RCC 7860 (cell line): ENCODE measurements around the gene PRRC2A.

Experiments used
- DNase-seq: peaks from one replicate; pipeline ENCODE4 v3.0.0-alpha.2; 2015; ENCODE audit warnings: low spot score
- FAIRE-seq: peaks from 2 replicates; lab custom pipeline; 2012; peaks lifted over from hg19 to GRCh38; lab: Jason Lieb, UNC

Gene PRRC2A

GRCh38 chr6:31620586-31621319 is at the start of gene PRRC2A:
TSS of gene PRRC2A (plus strand) at chr6:31620715. CDS start at chr6:31622790, 2,075 bp downstream.
- DNase-seq: peak; percentile 42
- FAIRE-seq: no peak

- DNase-seq (no peak), FAIRE-seq (no peak)
Observed at GRCh38 chr6:31572041-31572911, 48.2 kb upstream of the PRRC2A start, which contains the start of gene LTA. TSS of gene LTA (plus strand) at chr6:31572289. CDS start at chr6:31572743, 454 bp downstream.

DNA sequence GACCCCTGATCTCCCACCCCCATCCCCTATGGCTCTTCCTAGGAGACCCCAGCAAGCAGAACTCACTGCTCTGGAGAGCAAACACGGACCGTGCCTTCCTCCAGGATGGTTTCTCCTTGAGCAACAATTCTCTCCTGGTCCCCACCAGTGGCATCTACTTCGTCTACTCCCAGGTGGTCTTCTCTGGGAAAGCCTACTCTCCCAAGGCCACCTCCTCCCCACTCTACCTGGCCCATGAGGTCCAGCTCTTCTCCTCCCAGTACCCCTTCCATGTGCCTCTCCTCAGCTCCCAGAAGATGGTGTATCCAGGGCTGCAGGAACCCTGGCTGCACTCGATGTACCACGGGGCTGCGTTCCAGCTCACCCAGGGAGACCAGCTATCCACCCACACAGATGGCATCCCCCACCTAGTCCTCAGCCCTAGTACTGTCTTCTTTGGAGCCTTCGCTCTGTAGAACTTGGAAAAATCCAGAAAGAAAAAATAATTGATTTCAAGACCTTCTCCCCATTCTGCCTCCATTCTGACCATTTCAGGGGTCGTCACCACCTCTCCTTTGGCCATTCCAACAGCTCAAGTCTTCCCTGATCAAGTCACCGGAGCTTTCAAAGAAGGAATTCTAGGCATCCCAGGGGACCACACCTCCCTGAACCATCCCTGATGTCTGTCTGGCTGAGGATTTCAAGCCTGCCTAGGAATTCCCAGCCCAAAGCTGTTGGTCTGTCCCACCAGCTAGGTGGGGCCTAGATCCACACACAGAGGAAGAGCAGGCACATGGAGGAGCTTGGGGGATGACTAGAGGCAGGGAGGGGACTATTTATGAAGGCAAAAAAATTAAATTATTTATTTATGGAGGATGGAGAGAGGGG is 47.0 kb upstream of the PRRC2A start:
- FAIRE-seq: no peak
- no peak for DNase-seq

DNA sequence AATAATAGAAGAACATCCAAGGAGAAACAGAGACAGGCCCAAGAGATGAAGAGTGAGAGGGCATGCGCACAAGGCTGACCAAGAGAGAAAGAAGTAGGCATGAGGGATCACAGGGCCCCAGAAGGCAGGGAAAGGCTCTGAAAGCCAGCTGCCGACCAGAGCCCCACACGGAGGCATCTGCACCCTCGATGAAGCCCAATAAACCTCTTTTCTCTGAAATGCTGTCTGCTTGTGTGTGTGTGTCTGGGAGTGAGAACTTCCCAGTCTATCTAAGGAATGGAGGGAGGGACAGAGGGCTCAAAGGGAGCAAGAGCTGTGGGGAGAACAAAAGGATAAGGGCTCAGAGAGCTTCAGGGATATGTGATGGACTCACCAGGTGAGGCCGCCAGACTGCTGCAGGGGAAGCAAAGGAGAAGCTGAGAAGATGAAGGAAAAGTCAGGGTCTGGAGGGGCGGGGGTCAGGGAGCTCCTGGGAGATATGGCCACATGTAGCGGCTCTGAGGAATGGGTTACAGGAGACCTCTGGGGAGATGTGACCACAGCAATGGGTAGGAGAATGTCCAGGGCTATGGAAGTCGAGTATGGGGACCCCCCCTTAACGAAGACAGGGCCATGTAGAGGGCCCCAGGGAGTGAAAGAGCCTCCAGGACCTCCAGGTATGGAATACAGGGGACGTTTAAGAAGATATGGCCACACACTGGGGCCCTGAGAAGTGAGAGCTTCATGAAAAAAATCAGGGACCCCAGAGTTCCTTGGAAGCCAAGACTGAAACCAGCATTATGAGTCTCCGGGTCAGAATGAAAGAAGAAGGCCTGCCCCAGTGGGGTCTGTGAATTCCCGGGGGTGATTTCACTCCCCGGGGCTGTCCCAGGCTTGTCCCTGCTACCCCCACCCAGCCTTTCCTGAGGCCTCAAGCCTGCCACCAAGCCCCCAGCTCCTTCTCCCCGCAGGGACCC is 46.1 kb upstream of the PRRC2A start:
- FAIRE-seq (no peak), DNase-seq (no peak)

GRCh38 chr6:31575335-31575901 is 45.1 kb upstream of the PRRC2A start, which contains the start of gene TNF:
TSS of gene TNF (plus strand) at chr6:31575565. CDS start at chr6:31575742, 177 bp downstream.
- no peak for FAIRE-seq
- DNase-seq: peak; percentile 37

DNA sequence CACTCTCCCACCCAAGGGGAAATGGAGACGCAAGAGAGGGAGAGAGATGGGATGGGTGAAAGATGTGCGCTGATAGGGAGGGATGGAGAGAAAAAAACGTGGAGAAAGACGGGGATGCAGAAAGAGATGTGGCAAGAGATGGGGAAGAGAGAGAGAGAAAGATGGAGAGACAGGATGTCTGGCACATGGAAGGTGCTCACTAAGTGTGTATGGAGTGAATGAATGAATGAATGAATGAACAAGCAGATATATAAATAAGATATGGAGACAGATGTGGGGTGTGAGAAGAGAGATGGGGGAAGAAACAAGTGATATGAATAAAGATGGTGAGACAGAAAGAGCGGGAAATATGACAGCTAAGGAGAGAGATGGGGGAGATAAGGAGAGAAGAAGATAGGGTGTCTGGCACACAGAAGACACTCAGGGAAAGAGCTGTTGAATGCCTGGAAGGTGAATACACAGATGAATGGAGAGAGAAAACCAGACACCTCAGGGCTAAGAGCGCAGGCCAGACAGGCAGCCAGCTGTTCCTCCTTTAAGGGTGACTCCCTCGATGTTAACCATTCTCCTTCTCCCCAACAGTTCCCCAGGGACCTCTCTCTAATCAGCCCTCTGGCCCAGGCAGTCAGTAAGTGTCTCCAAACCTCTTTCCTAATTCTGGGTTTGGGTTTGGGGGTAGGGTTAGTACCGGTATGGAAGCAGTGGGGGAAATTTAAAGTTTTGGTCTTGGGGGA is 44.4 kb upstream of the PRRC2A start:
- FAIRE-seq: no peak

DNA sequence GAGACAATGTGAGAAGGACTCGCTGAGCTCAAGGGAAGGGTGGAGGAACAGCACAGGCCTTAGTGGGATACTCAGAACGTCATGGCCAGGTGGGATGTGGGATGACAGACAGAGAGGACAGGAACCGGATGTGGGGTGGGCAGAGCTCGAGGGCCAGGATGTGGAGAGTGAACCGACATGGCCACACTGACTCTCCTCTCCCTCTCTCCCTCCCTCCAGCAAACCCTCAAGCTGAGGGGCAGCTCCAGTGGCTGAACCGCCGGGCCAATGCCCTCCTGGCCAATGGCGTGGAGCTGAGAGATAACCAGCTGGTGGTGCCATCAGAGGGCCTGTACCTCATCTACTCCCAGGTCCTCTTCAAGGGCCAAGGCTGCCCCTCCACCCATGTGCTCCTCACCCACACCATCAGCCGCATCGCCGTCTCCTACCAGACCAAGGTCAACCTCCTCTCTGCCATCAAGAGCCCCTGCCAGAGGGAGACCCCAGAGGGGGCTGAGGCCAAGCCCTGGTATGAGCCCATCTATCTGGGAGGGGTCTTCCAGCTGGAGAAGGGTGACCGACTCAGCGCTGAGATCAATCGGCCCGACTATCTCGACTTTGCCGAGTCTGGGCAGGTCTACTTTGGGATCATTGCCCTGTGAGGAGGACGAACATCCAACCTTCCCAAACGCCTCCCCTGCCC is 43.5 kb upstream of the PRRC2A start:
- no peak for DNase-seq

More for the DNA sequence above, 44.4 kb upstream of the PRRC2A start:
- DNase-seq: no peak

GRCh38 chr6:31577579-31577966 is 42.9 kb upstream of the PRRC2A start:
- no peak for FAIRE-seq
- DNase-seq: no peak

More for the DNA sequence above, 43.5 kb upstream of the PRRC2A start:
- no peak for FAIRE-seq

GRCh38 chr6:31578184-31579118 is 42.1 kb upstream of the PRRC2A start:
- no peak for FAIRE-seq
- DNase-seq: peak; percentile 69

DNA sequence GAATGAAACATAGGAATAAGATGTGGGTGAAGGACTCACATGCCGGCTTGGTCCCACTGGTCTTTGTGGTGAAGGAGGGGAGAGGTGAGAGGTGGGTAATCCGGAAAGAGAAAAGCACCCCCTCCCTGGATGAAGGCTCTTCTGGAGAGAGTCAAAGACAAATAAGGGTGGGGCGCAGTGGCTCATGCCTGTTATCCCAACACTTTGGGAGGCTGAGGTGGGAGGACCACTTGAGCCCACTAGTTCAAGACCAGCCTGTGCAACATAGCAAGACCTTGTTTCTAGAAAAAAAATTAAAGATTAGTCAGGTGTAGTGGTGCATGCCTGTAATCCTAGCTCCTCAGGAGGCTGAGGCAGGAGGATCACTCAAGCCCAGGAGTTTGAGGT is 41.4 kb upstream of the PRRC2A start:
- no peak for FAIRE-seq
- DNase-seq: no peak

DNA sequence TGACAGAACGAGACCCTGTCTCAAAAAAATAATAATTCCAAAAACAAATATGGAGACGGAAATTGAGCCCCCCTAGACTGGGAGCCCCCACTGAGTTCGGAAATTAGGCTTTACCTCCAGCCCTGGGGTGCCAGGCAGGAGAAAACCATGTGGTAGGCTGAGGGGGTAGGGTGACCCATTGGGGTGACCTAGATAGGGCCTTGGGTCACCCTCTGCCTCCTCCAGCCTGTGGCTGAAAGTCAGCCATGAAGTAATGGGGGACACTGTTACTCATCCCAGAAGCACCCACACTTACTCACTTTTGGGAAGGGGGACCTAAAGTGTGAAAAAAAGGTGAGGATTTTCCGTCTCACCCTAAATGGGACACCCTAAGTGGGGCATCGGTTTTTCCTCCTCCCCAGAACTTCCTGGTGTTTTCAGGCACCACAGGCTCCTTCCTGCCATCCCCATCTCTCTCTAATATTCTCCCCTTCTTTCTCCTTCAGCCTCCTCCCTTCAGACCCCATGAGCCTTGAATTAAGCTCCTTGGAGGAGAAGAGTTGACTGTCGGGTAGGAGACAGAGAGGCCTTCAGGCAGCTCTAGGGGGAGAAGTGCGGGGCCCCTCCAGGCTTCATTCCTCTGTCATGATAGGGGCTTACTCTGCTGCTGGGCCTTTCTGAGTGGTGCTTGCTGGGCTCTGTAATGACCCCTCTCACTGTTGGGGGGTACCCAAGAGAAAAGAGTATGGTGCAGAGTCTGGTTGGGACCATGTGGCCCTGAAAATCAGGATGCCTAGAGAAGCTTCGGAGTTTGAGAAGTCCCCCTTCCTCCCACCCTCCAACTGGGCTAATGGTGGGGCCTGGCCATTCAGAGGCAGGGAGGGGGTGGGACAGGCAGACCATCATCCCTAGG is 40.7 kb upstream of the PRRC2A start:
- FAIRE-seq (no peak), DNase-seq (no peak)

DNA sequence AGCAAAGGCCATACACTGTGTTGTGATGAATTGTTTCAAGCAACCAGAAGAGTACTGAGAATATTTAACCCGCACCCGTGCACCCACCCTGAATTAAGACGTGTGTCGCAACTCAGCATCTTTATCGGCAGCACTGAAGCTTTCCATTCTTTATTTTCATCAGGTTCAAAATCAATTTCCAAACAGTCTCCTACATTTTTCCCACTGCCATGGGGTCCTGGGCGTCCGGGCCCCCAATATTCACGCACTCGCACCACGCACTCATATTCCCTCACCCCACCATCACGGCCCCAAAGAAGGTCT is 40.1 kb upstream of the PRRC2A start:
- FAIRE-seq (no peak), DNase-seq (no peak)

DNA sequence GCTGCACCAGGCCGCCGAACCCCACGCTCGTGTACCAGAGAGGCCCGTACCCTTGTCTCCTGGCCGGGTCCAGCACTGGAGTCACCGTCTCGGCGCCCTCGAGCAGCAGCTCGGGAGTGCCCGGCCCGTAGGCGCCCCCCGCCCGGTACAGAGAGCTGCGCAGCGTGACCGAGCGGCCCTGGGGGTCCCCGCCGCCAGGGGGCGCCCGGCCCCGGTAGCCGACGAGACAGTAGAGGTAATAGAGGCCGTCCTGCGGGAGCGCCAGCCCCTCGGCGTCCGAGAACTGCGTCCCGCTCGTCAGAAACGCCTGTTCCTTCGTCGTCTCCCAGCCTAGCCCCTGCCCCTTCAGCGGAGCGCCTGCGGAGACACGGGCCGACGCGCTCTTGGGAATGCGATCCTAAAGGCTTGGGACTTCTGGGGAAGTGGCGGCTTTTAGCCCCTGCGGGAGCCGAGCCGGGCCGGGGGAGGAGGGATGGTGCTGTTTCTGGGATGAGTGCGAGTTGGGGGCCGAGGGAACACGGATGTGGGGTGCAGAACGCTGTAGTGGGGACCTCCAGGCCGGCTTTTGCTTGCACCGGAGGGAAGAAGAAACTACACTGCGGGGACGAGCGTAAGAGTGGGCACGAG is 39.6 kb upstream of the PRRC2A start:
- DNase-seq (peak; percentile 62), FAIRE-seq (no peak)

DNA sequence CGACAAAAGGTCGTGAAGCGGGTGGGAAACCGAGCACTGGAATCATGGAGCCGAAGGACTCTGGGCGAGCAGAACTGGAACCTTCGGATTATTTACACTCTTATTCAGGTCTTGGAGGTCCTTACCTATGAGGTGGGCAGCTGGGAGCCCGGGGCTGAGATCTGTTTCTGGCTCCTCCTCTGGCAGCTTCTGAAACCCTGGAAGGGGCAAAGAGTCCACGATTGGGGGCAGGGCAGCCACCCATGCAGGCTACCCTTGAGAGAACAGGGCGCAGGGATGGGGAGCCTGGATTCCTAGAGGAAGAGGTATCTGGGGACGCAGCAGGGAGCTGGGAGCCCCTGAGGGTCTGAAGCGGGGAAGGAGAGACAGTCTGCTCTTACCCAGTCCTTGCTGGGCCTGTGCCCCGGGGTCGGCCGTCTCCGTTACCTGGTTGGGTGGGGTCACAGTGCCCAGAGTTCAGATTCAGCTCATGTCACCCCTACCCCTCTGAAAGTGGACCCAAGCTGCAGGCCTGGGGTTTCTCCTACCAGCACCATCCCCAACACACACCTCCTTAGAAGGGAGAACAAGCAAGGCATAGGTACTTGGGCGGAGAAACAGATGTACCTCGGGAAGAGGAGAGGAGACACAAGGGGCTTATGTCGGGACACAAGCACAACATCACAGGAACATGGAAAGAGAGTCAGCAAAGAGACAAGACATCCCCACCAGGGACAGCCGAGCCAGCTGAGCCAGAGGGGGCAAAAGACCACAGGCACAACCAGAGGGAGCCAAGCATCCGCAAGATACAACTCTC is 38.9 kb upstream of the PRRC2A start:
- DNase-seq (no peak), FAIRE-seq (no peak)

DNA sequence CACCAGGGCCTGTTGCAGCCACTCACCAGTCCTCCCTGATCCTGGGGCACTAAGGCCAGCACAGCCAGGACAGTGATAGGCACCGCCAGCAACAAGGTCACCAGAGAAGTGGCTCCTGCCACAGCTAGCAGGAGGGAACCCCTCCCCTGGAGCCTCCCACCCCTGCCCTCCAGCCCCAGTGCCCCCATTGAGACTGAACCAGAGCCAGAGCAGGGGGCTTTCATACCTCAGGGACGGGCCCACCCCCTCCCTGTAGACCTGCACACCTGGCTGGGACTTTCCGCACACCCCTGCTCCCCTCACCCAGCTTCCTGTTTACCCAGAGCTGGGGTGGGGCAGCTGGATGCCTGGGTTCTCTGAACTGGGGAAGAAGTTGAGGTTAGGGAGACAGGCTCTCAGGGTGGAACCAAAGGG is 38.3 kb upstream of the PRRC2A start, which contains the start of gene LTB:
LTB (minus strand) TSS at position 195 of the 414 bp plus-strand sequence; CDS start at position 188, 7 bp downstream.
- DNase-seq (no peak), FAIRE-seq (no peak)
